ENCODE measurements around the gene KIF2C. TPM values are rescaled to one million over a fixed set of nuclear protein-coding genes. Genes with fewer than 3 reads are reported as not detected.

Gene KIF2C
- total and polyA plus RNA-seq, 2 of the 4 experiments (the other 2 are of a cell fraction), result 31.6 to 45.0 TPM

DNA sequence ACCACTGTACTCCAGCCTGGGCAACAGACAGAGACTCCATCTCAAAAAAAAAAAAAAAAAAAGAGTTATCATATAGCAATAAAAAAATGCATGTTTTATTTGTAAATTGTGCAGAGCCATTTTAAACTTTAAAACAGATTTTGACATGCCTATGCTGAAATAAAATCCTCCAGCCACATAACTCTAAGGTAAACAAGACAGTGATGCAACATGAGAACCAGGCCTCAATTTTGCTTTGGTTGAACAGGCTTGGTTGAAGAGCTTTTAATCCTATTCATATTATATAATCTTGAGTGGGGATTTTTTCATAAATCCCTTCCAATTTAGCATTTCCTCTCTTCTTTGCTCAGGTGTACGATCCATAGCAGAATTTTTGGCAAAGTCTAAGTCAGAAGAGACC, 39.1 kb upstream of the KIF2C start:
- ChIA-PET POLR2A (ENCODE audit: unreplicated experiment) (no interaction called here), CTCF (no interaction called here)

More for the DNA sequence above, 39.1 kb upstream of the KIF2C start:
- no CpG with 5 or more reads among the region's 1 CpG for WGBS, 2 experiments (ENCODE audit: extremely low coverage in 2 of 2, insufficient read length in 1 of 2)
- H4K8ac ChIP-seq (ENCODE audit: low read depth in 2 of 2, low read length in 2 of 2), result no peak overlapping the region
- H3K18ac ChIP-seq (ENCODE audit: low read depth, low read length), result no peak overlapping the region
- H3K56ac ChIP-seq (ENCODE audit: extremely low read depth, insufficient read depth, low read length), result no peak overlapping the region
- H3K9ac ChIP-seq (ENCODE audit: low read depth, low read length), result no peak overlapping the region
- in situ Hi-C loops (cut with MboI; ENCODE audit: low sequenced_read_pairs) (no loop called here), intact Hi-C loops (cut with micrococcal nuclease) (no loop called here), dilution Hi-C loops (cut with HindIII; ENCODE audit: low sequenced_read_pairs, unreplicated experiment) (no loop called here)
- H3K9me1 ChIP-seq (ENCODE audit: insufficient read depth, low read length), result no peaks in the 10 kb centered on the region
- no peaks in the 10 kb centered on the region for H4K20me1 ChIP-seq (ENCODE audit: insufficient read depth, low read length)
- H3K9me3 ChIP-seq (ENCODE audit: control insufficient read depth, insufficient read depth, low read length), result no peaks in the 10 kb centered on the region
- H3K27me3 ChIP-seq (ENCODE audit: control insufficient read depth, insufficient read depth, low read length), result peaks cover 11% of the 10 kb centered on the region
- no peaks in the 10 kb centered on the region for H3K36me3 ChIP-seq (ENCODE audit: control insufficient read depth, insufficient read depth, low read length)
- no peak overlapping the region for H3K23ac ChIP-seq (ENCODE audit: low read depth, low read length)
- H4K5ac ChIP-seq (ENCODE audit: low read depth, low read length), result no peak overlapping the region
- H3K4me1 ChIP-seq (ENCODE audit: control insufficient read depth, insufficient read depth, low read length), result peaks cover 2% of the 10 kb centered on the region; the same call in 1 of the 2 replicates
- no peak overlapping the region for H2BK20ac ChIP-seq (ENCODE audit: low read depth, low read length)
- no peak overlapping the region for H2AK5ac ChIP-seq (ENCODE audit: low read depth, low read length)
- DNase-seq (peak; percentile 49), ATAC-seq (ENCODE audit: low read depth) (peak; percentile 71)
- H3K4me2 ChIP-seq (ENCODE audit: low read depth, low read length), result no peak overlapping the region
- H2BK5ac ChIP-seq (ENCODE audit: low read depth, low read length, poor library complexity, severe bottlenecking), result no peak overlapping the region
- H2BK120ac ChIP-seq (ENCODE audit: low read depth, low read length), result no peak overlapping the region
- no peak overlapping the region for H2AFZ ChIP-seq (replicated peaks; ENCODE audit: low read length, poor library complexity)
- no peak overlapping the region for H3K14ac ChIP-seq (replicated peaks; ENCODE audit: low read depth, low read length)
- no peak overlapping the region for H2AK9ac ChIP-seq (replicated peaks; ENCODE audit: low read depth, low read length, poor library complexity)
- no peak overlapping the region for H3K4me3 ChIP-seq (ENCODE audit: insufficient read depth, low read depth, low read length)
- H2BK15ac ChIP-seq (ENCODE audit: low read depth, low read length), result no peak overlapping the region
- BruUV-seq (replicated peaks), result no TSS peak
- no peak for TF ChIP-seq RFX5 (IDR thresholded peaks at IDR 0.05; ENCODE audit: low read depth, low read length)
- no peak for TF ChIP-seq POLR2A (IDR thresholded peaks at IDR 0.05; ENCODE audit: low read depth, low read length)
- peak; percentile 64 for TF ChIP-seq CEBPB (IDR thresholded peaks at IDR 0.05; ENCODE audit: low read depth, low read length)
- TF ChIP-seq, protein P1, sequence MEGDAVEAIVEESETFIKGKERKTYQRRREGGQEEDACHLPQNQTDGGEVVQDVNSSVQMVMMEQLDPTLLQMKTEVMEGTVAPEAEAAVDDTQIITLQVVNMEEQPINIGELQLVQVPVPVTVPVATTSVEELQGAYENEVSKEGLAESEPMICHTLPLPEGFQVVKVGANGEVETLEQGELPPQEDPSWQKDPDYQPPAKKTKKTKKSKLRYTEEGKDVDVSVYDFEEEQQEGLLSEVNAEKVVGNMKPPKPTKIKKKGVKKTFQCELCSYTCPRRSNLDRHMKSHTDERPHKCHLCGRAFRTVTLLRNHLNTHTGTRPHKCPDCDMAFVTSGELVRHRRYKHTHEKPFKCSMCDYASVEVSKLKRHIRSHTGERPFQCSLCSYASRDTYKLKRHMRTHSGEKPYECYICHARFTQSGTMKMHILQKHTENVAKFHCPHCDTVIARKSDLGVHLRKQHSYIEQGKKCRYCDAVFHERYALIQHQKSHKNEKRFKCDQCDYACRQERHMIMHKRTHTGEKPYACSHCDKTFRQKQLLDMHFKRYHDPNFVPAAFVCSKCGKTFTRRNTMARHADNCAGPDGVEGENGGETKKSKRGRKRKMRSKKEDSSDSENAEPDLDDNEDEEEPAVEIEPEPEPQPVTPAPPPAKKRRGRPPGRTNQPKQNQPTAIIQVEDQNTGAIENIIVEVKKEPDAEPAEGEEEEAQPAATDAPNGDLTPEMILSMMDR (conservative IDR thresholded peaks at IDR 0.05; ENCODE audit: low read depth, low read length), result no peak
- no peak overlapping the region for H3K4ac ChIP-seq (ENCODE audit: low read depth, low read length)
- H3K79me1 ChIP-seq (ENCODE audit: low read depth in 1 of 2, low read length in 2 of 2), result no peaks in the 10 kb centered on the region
- H4K91ac ChIP-seq (ENCODE audit: insufficient read depth, low read depth, low read length), result no peak overlapping the region
- H3K27ac ChIP-seq (ENCODE audit: insufficient read depth, low read length), result no peak overlapping the region

Data from IMR-90 (cell line).